HepG2 (cell line): ENCODE data around the gene MYO7B. TPM values are rescaled to one million over a fixed set of nuclear protein-coding genes. Genes with fewer than 3 reads are reported as not detected.
A peak's percentile ranks its signal among the peaks of the same experiment; 100 is the strongest.

Source experiments
- ELF3 ChIP-seq: IDR thresholded peaks from 2 replicates; pipeline ENCODE4 v1.6.1; 2016; ENCODE audit warnings: missing genetic modification reagents, missing compliant biosample characterization
- ERF ChIP-seq: IDR thresholded peaks from 2 replicates; pipeline ENCODE4 v1.6.1; 2018; ENCODE audit warnings: missing biosample characterization, missing genetic modification reagents
- HOXA3 ChIP-seq: sonication (generic); formaldehyde crosslinking; IDR thresholded peaks from 2 replicates; pipeline ENCODE4 v1.5.0; 2020; ENCODE audit warnings: missing genetic modification reagents
- HOXA5 ChIP-seq: sonication (generic); formaldehyde crosslinking; IDR thresholded peaks from 2 replicates; pipeline ENCODE4 v1.4.0; 2020; ENCODE audit warnings: missing genetic modification reagents
- LRRFIP1 ChIP-seq: sonication (generic); formaldehyde crosslinking; conservative IDR thresholded peaks from 2 replicates; pipeline ENCODE4 v1.4.0; 2020; ENCODE audit warnings: missing genetic modification reagents
- MAF1 ChIP-seq: sonication (generic); formaldehyde crosslinking; IDR thresholded peaks from 2 replicates; pipeline ENCODE4 v1.5.0; 2020; ENCODE audit warnings: missing genetic modification reagents, borderline replicate concordance
- MED1 ChIP-seq: sonication (generic); formaldehyde crosslinking; IDR thresholded peaks from 2 replicates; pipeline ENCODE4 v1.4.0; 2020; ENCODE audit warnings: missing genetic modification reagents
- NCOA1 ChIP-seq: sonication (generic); formaldehyde crosslinking; IDR thresholded peaks from 2 replicates; pipeline ENCODE4 v1.9.0; 2021; ENCODE audit warnings: missing genetic modification reagents
- PHB2 ChIP-seq: fragments of 450-650 bp; IDR thresholded peaks from 2 replicates; pipeline ENCODE4 v1.6.1; 2018; ENCODE audit not compliant: partially characterized antibody
- PRMT3 ChIP-seq: sonication (generic); formaldehyde crosslinking; IDR thresholded peaks from 2 replicates; pipeline ENCODE4 v1.8.1; 2022; ENCODE audit warnings: low read depth, mild to moderate bottlenecking, moderate library complexity, missing genetic modification reagents, borderline replicate concordance
- REL ChIP-seq: sonication (generic); formaldehyde crosslinking; conservative IDR thresholded peaks from 2 replicates; pipeline ENCODE4 v1.8.0; 2022; ENCODE audit warnings: mild to moderate bottlenecking, missing genetic modification reagents, moderate library complexity
- RXRA ChIP-seq: sonication (generic); formaldehyde crosslinking; IDR thresholded peaks from 2 replicates; pipeline ENCODE4 v1.5.1; 2020; ENCODE audit warnings: missing genetic modification reagents
- ZFY ChIP-seq: sonication (generic); formaldehyde crosslinking; IDR thresholded peaks from 2 replicates; pipeline ENCODE4 v1.4.0; 2020; ENCODE audit warnings: missing genetic modification reagents
- ZNF34 ChIP-seq: sonication (generic); formaldehyde crosslinking; IDR thresholded peaks from 2 replicates; pipeline ENCODE4 v1.4.0; 2020; ENCODE audit warnings: mild to moderate bottlenecking, missing genetic modification reagents, borderline replicate concordance
- ZNF564 ChIP-seq: sonication (generic); formaldehyde crosslinking; IDR thresholded peaks from 2 replicates; pipeline ENCODE4 v1.8.1; 2023; ENCODE audit warnings: mild to moderate bottlenecking, missing genetic modification reagents
- ZNF770 ChIP-seq: sonication (generic); formaldehyde crosslinking; IDR thresholded peaks from 2 replicates; pipeline ENCODE4 v1.5.0; 2020; ENCODE audit warnings: mild to moderate bottlenecking, missing genetic modification reagents
- ZSCAN29 ChIP-seq: sonication (generic); formaldehyde crosslinking; conservative IDR thresholded peaks from 2 replicates; pipeline ENCODE4 v1.4.0; 2020; ENCODE audit warnings: mild to moderate bottlenecking, missing genetic modification reagents
- ZSCAN31 ChIP-seq: sonication (generic); formaldehyde crosslinking; IDR thresholded peaks from 2 replicates; pipeline ENCODE4 v1.5.0; 2020; ENCODE audit warnings: low read depth, mild to moderate bottlenecking, missing genetic modification reagents
- polyA plus RNA-seq, 8 experiments: library from polyadenylated mRNA; depleted of rRNA in 3 of 8; stranded (reverse) in 7 of 8; unstranded in 1 of 8; fragments of >200 nt; fragmentation: Illumina TruSeq in 4 of 8; extraction: Trizol in 4 of 8; gene quantifications; 2 replicates each; pipeline versions ENCODE4 v1.2.1 to v1.2.3, GENCODE V29; 2011 to 2016; ENCODE audit warnings: low read depth in 4 of 8, missing spikeins in 1 of 8, mixed read lengths in 1 of 8; ENCODE audit not compliant: insufficient read depth in 1 of 8
- total RNA-seq, 5 experiments: library from RNA; depleted of rRNA; stranded (reverse); fragments of >200 nt; fragmentation: Illumina TruSeq; extraction: Trizol; gene quantifications; 2 replicates each; pipeline ENCODE4 v1.2.3, GENCODE V29; 2016; ENCODE audit warnings: low read depth in 1 of 5
- TF ChIP-seq, protein P1 (sequence below): sonication (generic); formaldehyde crosslinking; IDR thresholded peaks from 2 replicates; pipeline ENCODE4 v1.8.1; 2023; ENCODE audit warnings: missing genetic modification reagents, inconsistent platforms, borderline replicate concordance
- TF ChIP-seq, protein P2 (sequence below): sonication (generic); formaldehyde crosslinking; IDR thresholded peaks from 2 replicates; pipeline ENCODE4 v1.5.1; 2020; ENCODE audit warnings: missing genetic modification reagents, mild to moderate bottlenecking, borderline replicate concordance
- TF ChIP-seq, protein P3 (sequence below): sonication (generic); formaldehyde crosslinking; IDR thresholded peaks from 2 replicates; pipeline ENCODE4 v1.8.0; 2022; ENCODE audit warnings: mild to moderate bottlenecking, missing genetic modification reagents

MYO7B gene
- total and polyA plus RNA-seq, 2 of the 13 experiments (the other 11 are each of a cell fraction or from before 2014, with no cell fraction given) = not detected

DNA sequence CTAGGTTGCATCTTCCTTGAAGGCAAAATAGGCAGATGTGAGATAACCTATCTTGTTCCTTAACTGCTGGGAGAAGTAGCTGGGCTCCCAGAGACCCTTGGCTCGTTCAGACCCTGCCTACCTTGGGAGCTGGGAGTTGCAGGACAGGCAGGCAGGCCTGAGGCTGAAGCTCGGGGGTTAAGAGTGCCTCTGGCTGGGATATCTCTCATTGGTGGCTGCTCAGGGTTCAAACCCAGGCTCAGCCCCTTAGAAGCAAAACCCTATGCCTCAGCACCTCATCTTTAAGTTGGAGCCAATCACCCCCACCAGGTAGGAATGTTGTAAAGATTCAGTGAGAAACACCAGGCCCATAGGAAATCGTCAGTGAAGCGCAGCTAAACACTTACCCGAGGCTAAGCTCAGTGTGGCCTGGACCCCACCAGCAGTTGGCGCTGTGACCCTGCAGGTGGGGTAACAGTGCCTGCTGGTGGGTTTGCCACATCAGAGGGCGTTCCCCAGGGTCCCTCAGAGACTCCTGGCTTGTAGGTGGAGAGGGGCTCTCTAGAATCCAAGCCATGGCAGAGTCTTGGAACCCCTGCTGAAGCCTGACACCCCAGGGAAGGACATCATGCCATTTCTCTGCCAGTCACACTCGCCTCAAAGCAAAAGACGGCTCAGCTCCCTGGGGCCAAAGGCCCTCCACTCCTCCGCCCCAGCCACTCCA, 55.9 kb downstream of the MYO7B start (continued):
- TF ChIP-seq ZNF770 (CRISPR knock-in tag) (peak; percentile 77), PRMT3 (no peak), ELF3 (peak; percentile 51), NCOA1 (CRISPR knock-in tag) (0 out of 2 replicates have a peak, but pooled peaks have one; percentile 47), LRRFIP1 (CRISPR knock-in tag) (no peak), HOXA5 (CRISPR knock-in tag) (peak; percentile 66; the same call in 1 of the 2 replicates), ZNF34 (CRISPR knock-in tag) (no peak), REL (CRISPR knock-in tag) (no peak), RXRA (CRISPR knock-in tag) (peak; percentile 52; the same call in 1 of the 2 replicates), ZFY (CRISPR knock-in tag) (peak; percentile 44; the same call in 1 of the 2 replicates), ERF (CRISPR knock-in tag) (peak; percentile 59; the same call in 1 of the 2 replicates), PHB2 (no peak), HOXA3 (CRISPR knock-in tag) (peak; percentile 52), MAF1 (CRISPR knock-in tag) (no peak), ZNF564 (no peak), MED1 (CRISPR knock-in tag) (peak; percentile 36; the same call in 1 of the 2 replicates), ZSCAN31 (CRISPR knock-in tag) (no peak), ZSCAN29 (CRISPR knock-in tag) (no peak)
- TF ChIP-seq, protein P1, sequence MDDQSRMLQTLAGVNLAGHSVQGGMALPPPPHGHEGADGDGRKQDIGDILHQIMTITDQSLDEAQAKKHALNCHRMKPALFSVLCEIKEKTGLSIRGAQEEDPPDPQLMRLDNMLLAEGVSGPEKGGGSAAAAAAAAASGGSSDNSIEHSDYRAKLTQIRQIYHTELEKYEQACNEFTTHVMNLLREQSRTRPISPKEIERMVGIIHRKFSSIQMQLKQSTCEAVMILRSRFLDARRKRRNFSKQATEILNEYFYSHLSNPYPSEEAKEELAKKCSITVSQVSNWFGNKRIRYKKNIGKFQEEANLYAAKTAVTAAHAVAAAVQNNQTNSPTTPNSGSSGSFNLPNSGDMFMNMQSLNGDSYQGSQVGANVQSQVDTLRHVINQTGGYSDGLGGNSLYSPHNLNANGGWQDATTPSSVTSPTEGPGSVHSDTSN (CRISPR knock-in tag) = no peak
- TF ChIP-seq, protein P2, sequence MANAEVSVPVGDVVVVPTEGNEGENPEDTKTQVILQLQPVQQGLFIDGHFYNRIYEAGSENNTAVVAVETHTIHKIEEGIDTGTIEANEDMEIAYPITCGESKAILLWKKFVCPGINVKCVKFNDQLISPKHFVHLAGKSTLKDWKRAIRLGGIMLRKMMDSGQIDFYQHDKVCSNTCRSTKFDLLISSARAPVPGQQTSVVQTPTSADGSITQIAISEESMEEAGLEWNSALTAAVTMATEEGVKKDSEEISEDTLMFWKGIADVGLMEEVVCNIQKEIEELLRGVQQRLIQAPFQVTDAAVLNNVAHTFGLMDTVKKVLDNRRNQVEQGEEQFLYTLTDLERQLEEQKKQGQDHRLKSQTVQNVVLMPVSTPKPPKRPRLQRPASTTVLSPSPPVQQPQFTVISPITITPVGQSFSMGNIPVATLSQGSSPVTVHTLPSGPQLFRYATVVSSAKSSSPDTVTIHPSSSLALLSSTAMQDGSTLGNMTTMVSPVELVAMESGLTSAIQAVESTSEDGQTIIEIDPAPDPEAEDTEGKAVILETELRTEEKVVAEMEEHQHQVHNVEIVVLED (CRISPR knock-in tag) = no peak
- TF ChIP-seq, protein P3, sequence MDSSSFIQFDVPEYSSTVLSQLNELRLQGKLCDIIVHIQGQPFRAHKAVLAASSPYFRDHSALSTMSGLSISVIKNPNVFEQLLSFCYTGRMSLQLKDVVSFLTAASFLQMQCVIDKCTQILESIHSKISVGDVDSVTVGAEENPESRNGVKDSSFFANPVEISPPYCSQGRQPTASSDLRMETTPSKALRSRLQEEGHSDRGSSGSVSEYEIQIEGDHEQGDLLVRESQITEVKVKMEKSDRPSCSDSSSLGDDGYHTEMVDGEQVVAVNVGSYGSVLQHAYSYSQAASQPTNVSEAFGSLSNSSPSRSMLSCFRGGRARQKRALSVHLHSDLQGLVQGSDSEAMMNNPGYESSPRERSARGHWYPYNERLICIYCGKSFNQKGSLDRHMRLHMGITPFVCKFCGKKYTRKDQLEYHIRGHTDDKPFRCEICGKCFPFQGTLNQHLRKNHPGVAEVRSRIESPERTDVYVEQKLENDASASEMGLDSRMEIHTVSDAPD (CRISPR knock-in tag) = no peak
